Activated CD4-positive, alpha-beta T cell treated with anti-CD3 and anti-CD28 coated beads for 4 hours (primary cell): ENCODE results near the gene SAMD13.

Experiments used
- DNase-seq, 2 donors: peaks; one replicate each; pipeline ENCODE4 v3.0.0-alpha.2; 2020

SAMD13 gene

GRCh38 chr1:84301004-84301784, at the start of gene SAMD13:
TSS of gene SAMD13 (plus strand) at chr1:84301708. CDS start at chr1:84303235, 1,527 bp downstream.
- DNase-seq, result peak; percentile 9 to 38

- no peak for DNase-seq
Measured at GRCh38 chr1:84253036-84253435, 48.5 kb upstream of the SAMD13 start.

GRCh38 chr1:84253891-84254290, 47.6 kb upstream of the SAMD13 start:
- DNase-seq, result no peak

- no peak for DNase-seq
Measured at GRCh38 chr1:84254703-84255238, 46.7 kb upstream of the SAMD13 start.

GRCh38 chr1:84255582-84255981, 45.9 kb upstream of the SAMD13 start:
- DNase-seq, result no peak

GRCh38 chr1:84257617-84258016, 43.9 kb upstream of the SAMD13 start:
- DNase-seq, result no peak

- DNase-seq, result no peak
Measured at GRCh38 chr1:84259376-84259775, 42.1 kb upstream of the SAMD13 start.

- DNase-seq, result no peak
Measured at GRCh38 chr1:84259989-84260388, 41.5 kb upstream of the SAMD13 start.

- DNase-seq, result no peak
Measured at GRCh38 chr1:84260852-84261518, 40.5 kb upstream of the SAMD13 start.

GRCh38 chr1:84264961-84265360, 36.5 kb upstream of the SAMD13 start:
- no peak for DNase-seq

GRCh38 chr1:84265867-84266266, 35.6 kb upstream of the SAMD13 start:
- no peak for DNase-seq

GRCh38 chr1:84266748-84267147, 34.8 kb upstream of the SAMD13 start:
- DNase-seq, result no peak

- DNase-seq, result no peak
Measured at GRCh38 chr1:84267476-84267875, 34.0 kb upstream of the SAMD13 start.

- DNase-seq, result no peak
Measured at GRCh38 chr1:84268346-84268745, 33.2 kb upstream of the SAMD13 start.

- no peak for DNase-seq
Measured at GRCh38 chr1:84269306-84269705, 32.2 kb upstream of the SAMD13 start.

- no peak for DNase-seq
Measured at GRCh38 chr1:84271441-84272151, 29.9 kb upstream of the SAMD13 start.

GRCh38 chr1:84272401-84272800, 29.1 kb upstream of the SAMD13 start:
- DNase-seq, result no peak

- DNase-seq, result no peak
Measured at GRCh38 chr1:84277343-84278059, 24.0 kb upstream of the SAMD13 start.

- no peak for DNase-seq
Measured at GRCh38 chr1:84278905-84279304, 22.6 kb upstream of the SAMD13 start.

GRCh38 chr1:84280912-84281311, 20.6 kb upstream of the SAMD13 start:
- no peak for DNase-seq

GRCh38 chr1:84282780-84283333, 18.7 kb upstream of the SAMD13 start:
- DNase-seq, result no peak

GRCh38 chr1:84283381-84283780, 18.1 kb upstream of the SAMD13 start:
- no peak for DNase-seq

- no peak for DNase-seq
Measured at GRCh38 chr1:84286071-84286470, 15.4 kb upstream of the SAMD13 start.
